K562 (cell line): ENCODE results near the gene MEA1. TPM values are rescaled to one million over a fixed set of nuclear protein-coding genes. Genes with fewer than 3 reads are reported as not detected.

Source experiments
- ARID1B ChIP-seq: fragments of 450-650 bp; IDR thresholded peaks from 2 replicates; pipeline ENCODE4 v1.6.1; 2016; ENCODE audit warnings: antibody characterized with exemption, mild to moderate bottlenecking, inconsistent platforms
- CEBPB ChIP-seq: fragments of 450-650 bp; IDR thresholded peaks from 2 replicates; pipeline ENCODE4 v1.6.1; 2016; ENCODE audit warnings: missing genetic modification characterization, missing compliant biosample characterization
- CHD4 ChIP-seq: fragments of 200-600 bp; sonication (generic); IDR thresholded peaks from 3 replicates; pipeline ENCODE4 v1.6.1; 2012; ENCODE audit warnings: low read depth, mild to moderate bottlenecking, mixed read lengths, low read length, inconsistent platforms; ENCODE audit not compliant: insufficient read depth, insufficient replicate concordance, poor library complexity, severe bottlenecking
- FOXA3 ChIP-seq, 2 experiments: fragments of 450-650 bp in 1 of 2; sonication (generic) in 1 of 2; formaldehyde crosslinking; IDR thresholded peaks in 1 of 2; conservative IDR thresholded peaks in 1 of 2; 2 replicates each; pipeline versions ENCODE4 v1.4.0 to v1.8.0; 2020 to 2022; ENCODE audit warnings: mild to moderate bottlenecking in 2 of 2, missing genetic modification reagents in 1 of 2
- HCFC1 ChIP-seq: IDR thresholded peaks from 2 replicates; pipeline ENCODE4 v1.6.1; 2012; ENCODE audit warnings: low read depth, low read length, improper control_type of control experiment
- HMGXB4 ChIP-seq: sonication (generic); formaldehyde crosslinking; IDR thresholded peaks from 2 replicates; pipeline ENCODE4 v1.8.1; 2023; ENCODE audit warnings: mild to moderate bottlenecking, missing genetic modification reagents
- KLF1 ChIP-seq: fragments of 450-650 bp; IDR thresholded peaks from 2 replicates; pipeline ENCODE4 v1.6.1; 2016; ENCODE audit warnings: missing genetic modification characterization, missing compliant biosample characterization
- KLF13 ChIP-seq: fragments of 450-650 bp; IDR thresholded peaks from 2 replicates; pipeline ENCODE4 v1.6.1; 2016; ENCODE audit warnings: missing genetic modification characterization, low read depth, mild to moderate bottlenecking, missing compliant biosample characterization, moderate library complexity, borderline replicate concordance
- KLF6 ChIP-seq: fragments of 250-450 bp; sonication (Bioruptor Pico); IDR thresholded peaks from 2 replicates; pipeline ENCODE4 v1.4.0; 2020; ENCODE audit warnings: mild to moderate bottlenecking, moderate library complexity, borderline replicate concordance
- MEF2A ChIP-seq: IDR thresholded peaks from 2 replicates; pipeline ENCODE4 v1.6.1; 2011; ENCODE audit warnings: low read depth, mild to moderate bottlenecking, low read length, moderate library complexity; ENCODE audit not compliant: control insufficient read depth
- PHB2 ChIP-seq: fragments of 450-650 bp; IDR thresholded peaks from 2 replicates; pipeline ENCODE4 v1.6.1; 2017; ENCODE audit warnings: low read depth
- POLR2AphosphoS2 ChIP-seq: IDR thresholded peaks from 2 replicates; pipeline ENCODE4 v1.6.1; 2012; ENCODE audit warnings: low read length, improper control_type of control experiment
- POLR2G ChIP-seq: fragments of 200-400 bp; formaldehyde crosslinking; IDR thresholded peaks from 2 replicates; pipeline ENCODE4 v1.6.1; 2017; ENCODE audit warnings: low read depth, mild to moderate bottlenecking, antibody characterized with exemption, low read length, moderate library complexity
- PYGO2 ChIP-seq: fragments of 450-650 bp; IDR thresholded peaks from 2 replicates; pipeline ENCODE4 v1.6.1; 2016; ENCODE audit warnings: mild to moderate bottlenecking, missing genetic modification characterization, moderate library complexity, missing compliant biosample characterization
- RNF2 ChIP-seq: sonication (generic); IDR thresholded peaks from 2 replicates; pipeline ENCODE4 v1.6.1; 2016
- SMARCA4 ChIP-seq: fragments of 450-650 bp; IDR thresholded peaks from 2 replicates; pipeline ENCODE4 v1.6.1; 2016
- SREBF2 ChIP-seq: sonication (generic); formaldehyde crosslinking; IDR thresholded peaks from 2 replicates; pipeline ENCODE4 v1.4.0; 2020; ENCODE audit warnings: mild to moderate bottlenecking, missing genetic modification reagents
- TEAD2 ChIP-seq: fragments of 450-650 bp; IDR thresholded peaks from 2 replicates; pipeline ENCODE4 v1.6.1; 2016; ENCODE audit warnings: missing genetic modification characterization, control low read depth, missing compliant biosample characterization
- TGIF2 ChIP-seq: sonication (generic); formaldehyde crosslinking; IDR thresholded peaks from 2 replicates; pipeline ENCODE4 v1.8.1; 2022; ENCODE audit warnings: mild to moderate bottlenecking, missing genetic modification reagents, moderate library complexity
- ZNF146 ChIP-seq: IDR thresholded peaks from one replicate; pipeline ENCODE4 v1.6.1; 2018; ENCODE audit warnings: missing compliant biosample characterization; ENCODE audit not compliant: unreplicated experiment
- ZNF274 ChIP-seq: IDR thresholded peaks from 2 replicates; pipeline ENCODE4 v1.6.1; 2011; ENCODE audit warnings: low read depth, mild to moderate bottlenecking, low read length, moderate library complexity, borderline replicate concordance
- ZNF354B ChIP-seq: fragments of 250-450 bp; sonication (Bioruptor Pico); IDR thresholded peaks from 2 replicates; pipeline ENCODE4 v1.4.0; 2020
- ZNF695 ChIP-seq: fragments of 450-650 bp; formaldehyde crosslinking; IDR thresholded peaks from 2 replicates; pipeline ENCODE4 v1.4.0; 2020; ENCODE audit warnings: mild to moderate bottlenecking, moderate library complexity
- ZNF764 ChIP-seq: fragments of 250-450 bp; sonication (Bioruptor Pico); IDR thresholded peaks from 2 replicates; pipeline ENCODE4 v1.4.0; 2020; ENCODE audit warnings: low read depth, mild to moderate bottlenecking, moderate library complexity
- ZNF77 ChIP-seq: fragments of 250-450 bp; sonication (Bioruptor Pico); IDR thresholded peaks from 2 replicates; pipeline ENCODE4 v1.5.0; 2020
- polyA plus RNA-seq, 8 experiments: library from polyadenylated mRNA; depleted of rRNA in 4 of 8; stranded (reverse) in 5 of 8; unstranded in 3 of 8; fragments of >200 nt; fragmentation: Nextera tagmentation in 2 of 8; fragmentation: Illumina TruSeq in 1 of 8; extraction: Ambion mirVana in 2 of 8; extraction: Trizol in 1 of 8; gene quantifications; 2 replicates each; pipeline versions ENCODE4 v1.2.1 to v1.2.3, GENCODE V29; 2011 to 2014; ENCODE audit warnings: inconsistent platforms in 1 of 8, missing spikeins in 1 of 8
- total RNA-seq, 7 experiments: library from RNA; depleted of rRNA in 6 of 7; stranded (reverse); fragments of >200 nt in 6 of 7; fragmentation: Illumina TruSeq in 2 of 7; extraction: Trizol in 2 of 7; gene quantifications; 2 replicates each; pipeline versions ENCODE4 v1.2.1 to v1.2.3, GENCODE V29; 2011 to 2021; ENCODE audit warnings: low replicate concordance in 1 of 7
- TF ChIP-seq, protein P1 (sequence below): fragments of 450-650 bp; formaldehyde crosslinking; IDR thresholded peaks from 2 replicates; pipeline ENCODE4 v1.4.0; 2022; ENCODE audit warnings: mild to moderate bottlenecking, moderate library complexity

MEA1 gene
- total and polyA plus RNA-seq, 9 of the 15 experiments (the other 6 are each of a cell fraction or from before 2014, with no cell fraction given): 86.8 to 210 (median 152) TPM

DNA sequence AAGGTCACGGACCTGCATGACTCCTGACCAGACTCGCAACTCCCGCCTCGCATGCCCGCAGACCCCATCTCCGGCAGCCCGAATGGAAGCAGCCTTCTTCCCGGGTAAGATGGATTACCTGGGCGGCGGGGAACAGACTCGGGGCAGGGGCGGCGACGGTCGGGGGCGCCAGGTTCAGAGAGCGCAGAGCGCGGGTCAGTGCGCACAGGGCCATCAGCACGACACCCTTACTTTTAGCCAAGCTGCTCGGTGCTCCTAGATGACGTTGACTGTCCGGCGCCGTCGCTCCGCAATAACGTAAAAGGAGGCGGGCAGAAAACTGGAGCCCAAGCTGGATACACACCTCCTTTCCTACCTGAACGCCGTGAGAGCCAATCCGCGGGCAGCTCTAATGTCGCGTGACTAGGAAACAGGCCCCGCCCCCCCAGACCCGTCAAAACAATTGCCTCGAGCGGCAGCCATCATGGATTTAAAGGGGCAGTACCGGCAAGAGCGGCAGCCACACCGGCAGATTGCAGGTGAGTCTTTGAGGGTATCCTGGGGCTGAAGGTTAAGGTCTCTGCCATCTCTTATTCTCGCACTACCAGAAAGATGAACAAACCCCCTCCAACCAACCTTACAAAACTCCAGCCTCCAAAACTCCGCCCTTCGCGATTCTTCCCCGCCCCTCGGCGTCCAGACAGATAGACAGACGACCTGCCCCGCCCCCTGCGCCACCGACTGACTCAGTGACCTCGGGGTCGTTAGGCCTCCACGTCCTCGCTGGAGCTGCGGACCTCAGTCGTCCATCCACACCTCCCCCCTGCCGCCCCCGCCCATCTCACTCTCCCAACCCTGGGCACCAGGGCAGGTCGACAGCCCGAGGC, 45.7 kb upstream of the MEA1 start, which contains the start of the genes KLC4 and MRPL2 (continued):
- no peak for TF ChIP-seq CHD4
- no peak for TF ChIP-seq TEAD2 (tag)
- TF ChIP-seq PYGO2 (tag): no peak
- no peak for TF ChIP-seq ZNF146 (CRISPR knock-in tag)
- TF ChIP-seq KLF1 (tag): no peak
- peak; percentile 55 for TF ChIP-seq ARID1B
- no peak for TF ChIP-seq TGIF2 (CRISPR knock-in tag)
- TF ChIP-seq ZNF695 (CRISPR knock-in tag): no peak
- peak in 1 of 2 experiments; percentile 51; a peak in 1 of 4 replicates for TF ChIP-seq FOXA3 (CRISPR knock-in tag; conservative IDR thresholded peaks at IDR 0.05 in 1 of 2, IDR thresholded peaks at IDR 0.05 in 1 of 2)
- TF ChIP-seq RNF2: no peak; the same call in 1 of the 2 replicates
- 0 out of 2 replicates have a peak, but pooled peaks have one; percentile 8 for TF ChIP-seq KLF13 (tag)
- no peak for TF ChIP-seq ZNF764
- no peak for TF ChIP-seq ZNF77 (CRISPR knock-in tag)
- TF ChIP-seq ZNF354B: no peak
- TF ChIP-seq HMGXB4: peak; percentile 81
- 0 out of 2 replicates have a peak, but pooled peaks have one; percentile 14 for TF ChIP-seq KLF6 (CRISPR knock-in tag)
- peak; percentile 95 for TF ChIP-seq POLR2G
- TF ChIP-seq POLR2AphosphoS2: no peak
- TF ChIP-seq MEF2A: no peak
- TF ChIP-seq CEBPB: no peak
- no peak for TF ChIP-seq PHB2
- TF ChIP-seq ZNF274: no peak
- no peak for TF ChIP-seq SREBF2 (CRISPR knock-in tag)
- TF ChIP-seq, protein P1, sequence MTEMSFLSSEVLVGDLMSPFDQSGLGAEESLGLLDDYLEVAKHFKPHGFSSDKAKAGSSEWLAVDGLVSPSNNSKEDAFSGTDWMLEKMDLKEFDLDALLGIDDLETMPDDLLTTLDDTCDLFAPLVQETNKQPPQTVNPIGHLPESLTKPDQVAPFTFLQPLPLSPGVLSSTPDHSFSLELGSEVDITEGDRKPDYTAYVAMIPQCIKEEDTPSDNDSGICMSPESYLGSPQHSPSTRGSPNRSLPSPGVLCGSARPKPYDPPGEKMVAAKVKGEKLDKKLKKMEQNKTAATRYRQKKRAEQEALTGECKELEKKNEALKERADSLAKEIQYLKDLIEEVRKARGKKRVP: no peak
- TF ChIP-seq SMARCA4: no peak
- TF ChIP-seq HCFC1: peak; percentile 89
